DMS 273 (cell line): Measurements from ENCODE around the gene BOD1.
"Not testable (repeated sequence)": the region's sequence is repeated elsewhere in the genome, so short reads cannot be mapped to it uniquely, and the experiment has no call there.

Experiments
- DNase-seq: peaks from one replicate; lab custom pipeline; 2025; ENCODE audit not compliant: unreplicated experiment; lab: John Stamatoyannopoulos, UW

Gene BOD1

GRCh38 chr5:173620784-173621183 lies 4.3 kb upstream of the BOD1 start:
- DNase-seq = no peak

GRCh38 chr5:173618927-173619519 lies 2.6 kb upstream of the BOD1 start:
- DNase-seq = peak; percentile 74

GRCh38 chr5:173615884-173616576 lies 420 bp downstream of the BOD1 start:
- peak; percentile 87 for DNase-seq

GRCh38 chr5:173614591-173614990 lies 1.9 kb downstream of the BOD1 start:
- no peak for DNase-seq

- DNase-seq = no peak
Measured at GRCh38 chr5:173613433-173614159, 2.9 kb downstream of the BOD1 start.

GRCh38 chr5:173612948-173613347 lies 3.5 kb downstream of the BOD1 start:
- no peak for DNase-seq

GRCh38 chr5:173611706-173612105 lies 4.7 kb downstream of the BOD1 start:
- no peak for DNase-seq

- no peak for DNase-seq
Measured at GRCh38 chr5:173604141-173604540, 12.3 kb downstream of the BOD1 start.

GRCh38 chr5:173602423-173602822 lies 14.0 kb downstream of the BOD1 start:
- no peak for DNase-seq

GRCh38 chr5:173598686-173599085 lies 17.8 kb downstream of the BOD1 start:
- no peak for DNase-seq

- DNase-seq = no peak
Measured at GRCh38 chr5:173597304-173597703, 19.1 kb downstream of the BOD1 start.

GRCh38 chr5:173595841-173596240 lies 20.6 kb downstream of the BOD1 start:
- no peak for DNase-seq

GRCh38 chr5:173594061-173594460 lies 22.4 kb downstream of the BOD1 start:
- DNase-seq = no peak

- peak; percentile 53 for DNase-seq
Measured at GRCh38 chr5:173592050-173592669, 24.3 kb downstream of the BOD1 start.

- no peak for DNase-seq
Measured at GRCh38 chr5:173591056-173591514, 25.4 kb downstream of the BOD1 start.

GRCh38 chr5:173590436-173591055 lies 25.9 kb downstream of the BOD1 start:
- no peak for DNase-seq

- DNase-seq = not testable (repeated sequence)
Measured at GRCh38 chr5:173586133-173586532, 30.3 kb downstream of the BOD1 start.

GRCh38 chr5:173583346-173583745 lies 33.1 kb downstream of the BOD1 start:
- DNase-seq = no peak

GRCh38 chr5:173582216-173583111 lies 34.0 kb downstream of the BOD1 start:
- no peak for DNase-seq
